Astrocyte of the spinal cord (primary cell): ENCODE results near the gene PREP.

ENCODE experiments used
- DNase-seq: peaks from one replicate; pipeline ENCODE4 v3.0.0; 2011; ENCODE audit warnings: low read depth, low spot score
- H3K4me3 ChIP-seq: 2 replicates; pipeline ENCODE4 v1.5.1; 2011; ENCODE audit warnings: low read depth, mild to moderate bottlenecking, low read length, moderate library complexity
- CTCF ChIP-seq: IDR thresholded peaks from 2 replicates; pipeline ENCODE4 v1.5.1; 2012; ENCODE audit warnings: low read depth, mild to moderate bottlenecking, low read length, inconsistent platforms
- in situ Hi-C: cut with HindIII; loops from 2 replicates; pipeline ENCODE4 v1.10.0; 2017; ENCODE audit warnings: low sequenced_read_pairs

The PREP gene

GRCh38 chr6:105437236-105437635, 34.4 kb upstream of the PREP start:
- no peak for DNase-seq
- in situ Hi-C loops, result no loop called here
- TF ChIP-seq CTCF, result no peak
- H3K4me3 ChIP-seq, result no peak overlapping the region

GRCh38 chr6:105433723-105434122, 30.8 kb upstream of the PREP start:
- in situ Hi-C loops, result no loop called here
- no peak for DNase-seq
- TF ChIP-seq CTCF, result no peak
- H3K4me3 ChIP-seq, result no peak overlapping the region

GRCh38 chr6:105432797-105433196, 29.9 kb upstream of the PREP start:
- TF ChIP-seq CTCF, result no peak
- DNase-seq, result peak; percentile 79
- H3K4me3 ChIP-seq, result no peak overlapping the region
- in situ Hi-C loops, result no loop called here

- in situ Hi-C loops, result no loop called here
- peak; percentile 68 for DNase-seq
- no peak overlapping the region for H3K4me3 ChIP-seq
- TF ChIP-seq CTCF, result peak; percentile 48
Observed at GRCh38 chr6:105431226-105431625, 28.3 kb upstream of the PREP start.

- DNase-seq, result no peak
- in situ Hi-C loops, result no loop called here
- TF ChIP-seq CTCF, result no peak
- no peak overlapping the region for H3K4me3 ChIP-seq
Observed at GRCh38 chr6:105430685-105431084, 27.8 kb upstream of the PREP start.

- H3K4me3 ChIP-seq, result no peak overlapping the region
- in situ Hi-C loops, result no loop called here
- no peak for DNase-seq
- TF ChIP-seq CTCF, result no peak
Observed at GRCh38 chr6:105429676-105430075, 26.8 kb upstream of the PREP start.

GRCh38 chr6:105428342-105428957, 25.6 kb upstream of the PREP start:
- TF ChIP-seq CTCF, result no peak
- no peak overlapping the region for H3K4me3 ChIP-seq
- in situ Hi-C loops, result no loop called here
- peak; percentile 94 for DNase-seq
